IMR-90 (cell line): ENCODE results near the gene RNF6. TPM values are rescaled to one million over a fixed set of nuclear protein-coding genes. Genes with fewer than 3 reads are reported as not detected.

Experiments
- ATAC-seq: fragments of 200-7000 bp; cut with Tn5 transposase; 2 replicates; pipeline ENCODE4 v1.9.1; 2020; ENCODE audit warnings: low read depth, mild to moderate bottlenecking, moderate library complexity
- BruUV-seq: library from RNA; stranded (reverse); fragments of 400-500 nt; replicated peaks from 2 replicates; lab custom pipeline; 2021; lab: Mats Ljungman, UMichigan
- CTCF ChIA-PET: fragments of 300-600 bp; formaldehyde crosslinking; extraction: SDS; loops from one replicate; lab custom pipeline; 2021; ENCODE audit warnings: antibody characterized with exemption; lab: Yijun Ruan, JAX
- POLR2A ChIA-PET: fragments of 300-600 bp; sonication (Branson Sonifier 250); formaldehyde crosslinking; loops from one replicate; lab custom pipeline; 2022; ENCODE audit warnings: antibody characterized with exemption; ENCODE audit not compliant: unreplicated experiment; lab: Charles Lee
- DNase-seq: peaks from one replicate; pipeline ENCODE4 v3.0.0; 2013
- H2AFZ ChIP-seq: replicated peaks from 2 replicates; pipeline ENCODE3; 2013; ENCODE audit warnings: low read length, mild to moderate bottlenecking; ENCODE audit not compliant: poor library complexity
- H2AK5ac ChIP-seq: 2 replicates; pipeline ENCODE4 v1.6.1; 2013; ENCODE audit warnings: low read depth, low read length, inconsistent platforms
- H2AK9ac ChIP-seq: replicated peaks from 2 replicates; pipeline ENCODE3; 2013; ENCODE audit warnings: mild to moderate bottlenecking, low read depth, low read length, moderate library complexity; ENCODE audit not compliant: poor library complexity
- H2BK120ac ChIP-seq: 2 replicates; pipeline ENCODE4 v1.6.1; 2013; ENCODE audit warnings: low read depth, low read length, inconsistent platforms
- H2BK15ac ChIP-seq: 3 replicates; pipeline ENCODE4 v1.6.1; 2013; ENCODE audit warnings: low read depth, low read length, inconsistent platforms
- H2BK20ac ChIP-seq: 2 replicates; pipeline ENCODE4 v1.6.1; 2013; ENCODE audit warnings: low read depth, mild to moderate bottlenecking, inconsistent platforms, low read length, moderate library complexity
- H2BK5ac ChIP-seq: 2 replicates; pipeline ENCODE4 v1.6.1; 2013; ENCODE audit warnings: mild to moderate bottlenecking, low read depth, low read length, inconsistent platforms; ENCODE audit not compliant: poor library complexity, severe bottlenecking
- H3K14ac ChIP-seq: replicated peaks from 2 replicates; pipeline ENCODE4 v1.6.1; 2013; ENCODE audit warnings: low read depth, low read length, inconsistent platforms
- H3K18ac ChIP-seq: 2 replicates; pipeline ENCODE4 v1.6.1; 2013; ENCODE audit warnings: low read depth, low read length, control low read depth
- H3K23ac ChIP-seq: 2 replicates; pipeline ENCODE4 v1.6.1; 2013; ENCODE audit warnings: low read depth, low read length, inconsistent platforms
- H3K27ac ChIP-seq: 2 replicates; pipeline ENCODE4 v1.5.1; 2013; ENCODE audit warnings: mild to moderate bottlenecking, control low read depth, low read length; ENCODE audit not compliant: insufficient read depth
- H3K27me3 ChIP-seq: 2 replicates; pipeline ENCODE4 v1.6.1; 2013; ENCODE audit warnings: low read length; ENCODE audit not compliant: control insufficient read depth, insufficient read depth
- H3K36me3 ChIP-seq: 2 replicates; pipeline ENCODE4 v1.6.1; 2013; ENCODE audit warnings: low read length, mixed read lengths; ENCODE audit not compliant: control insufficient read depth, insufficient read depth
- H3K4ac ChIP-seq: 2 replicates; pipeline ENCODE4 v1.6.1; 2013; ENCODE audit warnings: low read depth, low read length, inconsistent platforms
- H3K4me1 ChIP-seq: 2 replicates; pipeline ENCODE4 v1.6.1; 2013; ENCODE audit warnings: low read length, mixed read lengths; ENCODE audit not compliant: control insufficient read depth, insufficient read depth
- H3K4me2 ChIP-seq: 2 replicates; pipeline ENCODE4 v1.6.1; 2013; ENCODE audit warnings: low read depth, mild to moderate bottlenecking, control low read depth, low read length, moderate library complexity
- H3K4me3 ChIP-seq: 2 replicates; pipeline ENCODE4 v1.5.1; 2013; ENCODE audit warnings: low read depth, mild to moderate bottlenecking, control low read depth, low read length, moderate library complexity; ENCODE audit not compliant: insufficient read depth
- H3K56ac ChIP-seq: 2 replicates; pipeline ENCODE4 v1.6.1; 2013; ENCODE audit warnings: low read length, inconsistent platforms; ENCODE audit not compliant: insufficient read depth; ENCODE audit errors: extremely low read depth
- H3K79me1 ChIP-seq, 2 experiments: 2 replicates each; pipeline ENCODE4 v1.6.1; 2013; ENCODE audit warnings: low read length in 2 of 2, inconsistent platforms in 1 of 2, low read depth in 1 of 2
- H3K9ac ChIP-seq: 2 replicates; pipeline ENCODE4 v1.6.1; 2013; ENCODE audit warnings: low read depth, low read length, control low read depth
- H3K9me1 ChIP-seq: 2 replicates; pipeline ENCODE4 v1.6.1; 2013; ENCODE audit warnings: low read length, inconsistent platforms; ENCODE audit not compliant: insufficient read depth
- H3K9me3 ChIP-seq: 2 replicates; pipeline ENCODE4 v1.6.1; 2013; ENCODE audit warnings: low read length; ENCODE audit not compliant: control insufficient read depth, insufficient read depth
- H4K20me1 ChIP-seq: 2 replicates; pipeline ENCODE4 v1.6.1; 2013; ENCODE audit warnings: low read length, inconsistent platforms; ENCODE audit not compliant: insufficient read depth
- H4K5ac ChIP-seq: 2 replicates; pipeline ENCODE4 v1.6.1; 2013; ENCODE audit warnings: mild to moderate bottlenecking, low read depth, low read length, control low read depth
- H4K8ac ChIP-seq, 2 experiments: 2 replicates each; pipeline ENCODE4 v1.6.1; 2013; ENCODE audit warnings: low read depth in 2 of 2, low read length in 2 of 2, control low read depth in 1 of 2, inconsistent platforms in 1 of 2
- H4K91ac ChIP-seq: 2 replicates; pipeline ENCODE4 v1.6.1; 2013; ENCODE audit warnings: low read depth, low read length, inconsistent platforms; ENCODE audit not compliant: insufficient read depth
- BHLHE40 ChIP-seq: fragments of 150-350 bp; IDR thresholded peaks from 2 replicates; pipeline ENCODE4 v1.6.1; 2016; ENCODE audit warnings: mild to moderate bottlenecking, low read depth, low read length
- CEBPB ChIP-seq: IDR thresholded peaks from 2 replicates; pipeline ENCODE4 v1.6.1; 2012; ENCODE audit warnings: low read depth, low read length, improper control_type of control experiment
- CHD1 ChIP-seq: IDR thresholded peaks from 2 replicates; pipeline ENCODE4 v1.6.1; 2012; ENCODE audit warnings: low read depth, low read length, improper control_type of control experiment
- CTCF ChIP-seq: conservative IDR thresholded peaks from 2 replicates; pipeline ENCODE4 v1.5.1; 2012; ENCODE audit warnings: mild to moderate bottlenecking, low read depth, low read length, improper control_type of control experiment
- ELK1 ChIP-seq: fragments of 150-350 bp; IDR thresholded peaks from 2 replicates; pipeline ENCODE4 v1.6.1; 2016; ENCODE audit warnings: low read depth, mild to moderate bottlenecking, low read length, moderate library complexity, borderline replicate concordance
- FOS ChIP-seq: fragments of 150-350 bp; IDR thresholded peaks from 2 replicates; pipeline ENCODE4 v1.6.1; 2016; ENCODE audit warnings: low read depth, low read length
- MAFK ChIP-seq: IDR thresholded peaks from 2 replicates; pipeline ENCODE4 v1.6.1; 2012; ENCODE audit warnings: low read depth, low read length, improper control_type of control experiment
- MAZ ChIP-seq: IDR thresholded peaks from 2 replicates; pipeline ENCODE4 v1.6.1; 2012; ENCODE audit warnings: low read depth, mild to moderate bottlenecking, low read length, improper control_type of control experiment, moderate library complexity, borderline replicate concordance
- MXI1 ChIP-seq: IDR thresholded peaks from 2 replicates; pipeline ENCODE4 v1.6.1; 2012; ENCODE audit warnings: low read depth, mild to moderate bottlenecking, low read length, moderate library complexity, borderline replicate concordance
- NFE2L2 ChIP-seq: fragments of 150-350 bp; IDR thresholded peaks from 2 replicates; pipeline ENCODE4 v1.6.1; 2016; ENCODE audit warnings: low read depth, mild to moderate bottlenecking, low read length
- POLR2A ChIP-seq: IDR thresholded peaks from 2 replicates; pipeline ENCODE4 v1.6.1; 2012; ENCODE audit warnings: mild to moderate bottlenecking, low read depth, low read length
- RAD21 ChIP-seq: IDR thresholded peaks from 2 replicates; pipeline ENCODE4 v1.6.1; 2012; ENCODE audit warnings: low read length, improper control_type of control experiment
- RFX5 ChIP-seq: IDR thresholded peaks from 2 replicates; pipeline ENCODE4 v1.8.0; 2012; ENCODE audit warnings: low read depth, mild to moderate bottlenecking, low read length, moderate library complexity
- USF2 ChIP-seq: fragments of 150-350 bp; IDR thresholded peaks from 2 replicates; pipeline ENCODE4 v1.6.1; 2017; ENCODE audit warnings: mild to moderate bottlenecking, antibody characterized with exemption, low read length, low read depth
- WGBS, 2 experiments: methylation state at CpG; one replicate each; pipeline versions ENCODE4 v1.1.5 to v1.1.7; 2013; ENCODE audit warnings: missing lambda C conversion rate in 2 of 2; ENCODE audit not compliant: insufficient read length in 1 of 2; ENCODE audit errors: extremely low coverage in 2 of 2; 5-methylcytosine and 5-hydroxymethylcytosine counted together
- dilution Hi-C: fragments of 300-500 bp; cut with HindIII; formaldehyde crosslinking; loops from one replicate; pipeline ENCODE4 v1.14.3; 2018; ENCODE audit warnings: low sequenced_read_pairs; ENCODE audit not compliant: unreplicated experiment
- in situ Hi-C: fragments of 300-500 bp; cut with MboI; formaldehyde crosslinking; loops from 3 replicates; pipeline ENCODE4 v1.14.3; 2019; ENCODE audit warnings: low sequenced_read_pairs, inconsistent platforms, mixed read lengths
- intact Hi-C: fragments of 100-400 bp; cut with micrococcal nuclease; formaldehyde crosslinking; loops from 2 replicates; pipeline ENCODE4 v1.10.0; 2022
- polyA plus RNA-seq, 3 experiments: library from polyadenylated mRNA; depleted of rRNA; stranded (reverse); fragments of >200 nt; gene quantifications; 2 replicates each; pipeline ENCODE4 v1.2.3, GENCODE V29; 2012; ENCODE audit warnings: low replicate concordance in 1 of 3
- total RNA-seq: library from RNA; depleted of rRNA; stranded (reverse); fragments of >200 nt; gene quantifications from 2 replicates; pipeline ENCODE4 v1.2.3, GENCODE V29; 2012

The RNF6 gene
- total and polyA plus RNA-seq, 2 of the 4 experiments (the other 2 are of a cell fraction), result 22.9 to 33.3 TPM

GRCh38 chr13:26219726-26220125 is 2.4 kb downstream of the RNF6 start:
- Histone ChIP-seq H2BK20ac (no peak overlapping the region), H3K18ac (no peak overlapping the region), H2AK9ac (no peak overlapping the region), H3K4me3 (no peak overlapping the region), H4K8ac (no peak overlapping the region), H3K27ac (no peak overlapping the region), H3K9me3 (no peaks in the 10 kb centered on the region), H2BK15ac (no peak overlapping the region), H3K9me1 (peaks cover 6% of the 10 kb centered on the region; the same call in 1 of the 2 replicates), H3K9ac (no peak overlapping the region), H3K23ac (no peak overlapping the region), H4K5ac (no peak overlapping the region), H4K91ac (no peak overlapping the region), H3K14ac (no peak overlapping the region), H2BK120ac (no peak overlapping the region), H3K4ac (no peak overlapping the region), H3K36me3 (peaks cover 16% of the 10 kb centered on the region), H4K20me1 (no peaks in the 10 kb centered on the region; the same call in 1 of the 2 replicates), H2BK5ac (no peak overlapping the region), H2AK5ac (no peak overlapping the region), H3K27me3 (no peaks in the 10 kb centered on the region), H3K4me1 (0 out of 2 replicates have a peak, but pooled peaks cover 2% of the 10 kb centered on the region), H2AFZ (no peak overlapping the region), H3K4me2 (peak overlapping the region; percentile 28; the same call in 1 of the 2 replicates), H3K56ac (no peak overlapping the region), H3K79me1 (peaks cover 17 to 30% of the 10 kb centered on the region in 2 experiments)
- in situ Hi-C loops, result no loop called here
- WGBS, 2 experiments, result no CpG with 5 or more reads among the region's 1 CpG
- intact Hi-C loops, result loop anchor here (2.0 kb wide), 1 partner anchor 33 kb away; no protein-coding TSS in a partner anchor
- CTCF ChIA-PET, result no interaction called here
- dilution Hi-C loops, result no loop called here
- TF ChIP-seq CEBPB (no peak), BHLHE40 (no peak), RFX5 (no peak), USF2 (no peak), CTCF (no peak), ELK1 (no peak), MAZ (no peak), CHD1 (no peak), RAD21 (no peak), POLR2A (no peak), MAFK (no peak), NFE2L2 (no peak), FOS (no peak), MXI1 (no peak)
- BruUV-seq, result no TSS peak
- POLR2A ChIA-PET, result no interaction called here
- DNase-seq (peak; percentile 29), ATAC-seq (no peak)
